H9 (cell line): ENCODE results near the gene TRMT6. TPM values are rescaled to one million over a fixed set of nuclear protein-coding genes. Genes with fewer than 3 reads are reported as not detected.

Source experiments
- DNase-seq: peaks from one replicate; pipeline ENCODE4 v3.0.0-alpha.2; 2017
- H2AFZ ChIP-seq: one replicate; pipeline ENCODE4 v1.6.1; 2013; ENCODE audit warnings: mild to moderate bottlenecking, low read length, control low read depth, moderate library complexity
- H2AK5ac ChIP-seq: 2 replicates; pipeline ENCODE4 v1.6.1; 2013; ENCODE audit warnings: low read length, control low read depth, mixed read lengths; ENCODE audit not compliant: insufficient read length
- H2BK120ac ChIP-seq: one replicate; pipeline ENCODE4 v1.6.1; 2013; ENCODE audit warnings: low read depth, mild to moderate bottlenecking, low read length, control low read depth, inconsistent platforms; ENCODE audit not compliant: poor library complexity, severe bottlenecking
- H2BK12ac ChIP-seq: 2 replicates; pipeline ENCODE4 v1.6.1; 2013; ENCODE audit warnings: low read length, control low read depth, mixed read lengths, low read depth; ENCODE audit not compliant: insufficient read length
- H2BK15ac ChIP-seq: 2 replicates; pipeline ENCODE4 v1.6.1; 2013; ENCODE audit warnings: low read depth, low read length, control low read depth
- H2BK20ac ChIP-seq: one replicate; pipeline ENCODE4 v1.6.1; 2013; ENCODE audit warnings: low read depth, mild to moderate bottlenecking, low read length, control low read depth, inconsistent platforms; ENCODE audit not compliant: poor library complexity, severe bottlenecking
- H2BK5ac ChIP-seq: 2 replicates; pipeline ENCODE4 v1.6.1; 2013; ENCODE audit warnings: low read length, control low read depth, mixed read lengths; ENCODE audit not compliant: insufficient read length
- H3K14ac ChIP-seq: 2 replicates; pipeline ENCODE4 v1.6.1; 2013; ENCODE audit warnings: low read length, control low read depth; ENCODE audit not compliant: insufficient read depth
- H3K18ac ChIP-seq: 2 replicates; pipeline ENCODE4 v1.6.1; 2013; ENCODE audit warnings: low read depth, mild to moderate bottlenecking, mixed read lengths, low read length, control low read depth; ENCODE audit not compliant: insufficient read length
- H3K23ac ChIP-seq: 2 replicates; pipeline ENCODE4 v1.6.1; 2013; ENCODE audit warnings: low read length, control low read depth, mixed read lengths, low read depth; ENCODE audit not compliant: insufficient read length
- H3K23me2 ChIP-seq: 2 replicates; pipeline ENCODE4 v1.6.1; 2013; ENCODE audit warnings: low read depth, mild to moderate bottlenecking, mixed read lengths, low read length, control low read depth; ENCODE audit not compliant: insufficient read length, poor library complexity, severe bottlenecking
- H3K27ac ChIP-seq: 2 replicates; pipeline ENCODE4 v1.5.1; 2013; ENCODE audit warnings: low read length, control low read depth, mixed read lengths, low read depth; ENCODE audit not compliant: insufficient read length
- H3K27me3 ChIP-seq: 2 replicates; pipeline ENCODE4 v1.6.1; 2013; ENCODE audit warnings: low read length, control low read depth, inconsistent platforms; ENCODE audit not compliant: insufficient read depth
- H3K4ac ChIP-seq: 2 replicates; pipeline ENCODE4 v1.6.1; 2013; ENCODE audit warnings: low read depth, mild to moderate bottlenecking, control low read depth, inconsistent platforms, low read length, moderate library complexity
- H3K4me1 ChIP-seq: 2 replicates; pipeline ENCODE4 v1.6.1; 2013; ENCODE audit warnings: low read length, control low read depth, inconsistent platforms; ENCODE audit not compliant: insufficient read depth
- H3K4me2 ChIP-seq: 2 replicates; pipeline ENCODE4 v1.6.1; 2013; ENCODE audit warnings: low read length, control low read depth, mixed read lengths; ENCODE audit not compliant: insufficient read length, insufficient read depth
- H3K56ac ChIP-seq: 2 replicates; pipeline ENCODE4 v1.6.1; 2013; ENCODE audit warnings: low read depth, mild to moderate bottlenecking, mixed read lengths, low read length, control low read depth; ENCODE audit not compliant: insufficient read length
- H3K79me1 ChIP-seq: 2 replicates; pipeline ENCODE4 v1.6.1; 2013; ENCODE audit warnings: low read depth, mild to moderate bottlenecking, moderate library complexity, low read length, control low read depth, inconsistent platforms; ENCODE audit not compliant: insufficient read depth, poor library complexity, severe bottlenecking
- H3K79me2 ChIP-seq: 2 replicates; pipeline ENCODE4 v1.6.1; 2013; ENCODE audit warnings: low read length, control low read depth, inconsistent platforms; ENCODE audit not compliant: insufficient read depth
- H3K9ac ChIP-seq: 2 replicates; pipeline ENCODE4 v1.6.1; 2013; ENCODE audit warnings: low read length, control low read depth, mixed read lengths; ENCODE audit not compliant: insufficient read length; ENCODE audit errors: extremely low read depth
- H3K9me3 ChIP-seq: one replicate; pipeline ENCODE4 v1.6.1; 2013; ENCODE audit warnings: low read depth, low read length, inconsistent platforms; ENCODE audit not compliant: control insufficient read depth
- H3T11ph ChIP-seq: one replicate; pipeline ENCODE4 v1.6.1; 2013; ENCODE audit warnings: mild to moderate bottlenecking, low read length, control low read depth, inconsistent platforms
- H4K20me1 ChIP-seq: one replicate; pipeline ENCODE4 v1.6.1; 2013; ENCODE audit not compliant: control insufficient read depth, insufficient read length, insufficient read depth
- H4K5ac ChIP-seq: 2 replicates; pipeline ENCODE4 v1.6.1; 2013; ENCODE audit warnings: low read depth, mild to moderate bottlenecking, mixed read lengths, low read length, control low read depth; ENCODE audit not compliant: insufficient read length
- H4K8ac ChIP-seq: replicated peaks from 2 replicates; pipeline ENCODE4 v1.6.1; 2013; ENCODE audit warnings: low read length, control low read depth, mixed read lengths, low read depth; ENCODE audit not compliant: insufficient read length
- H4K91ac ChIP-seq: 2 replicates; pipeline ENCODE4 v1.6.1; 2013; ENCODE audit warnings: low read depth, mild to moderate bottlenecking, moderate library complexity, mixed read lengths, low read length, control low read depth; ENCODE audit not compliant: insufficient read length
- H3K27ac Mint-ChIP-seq, 3 experiments: 2 replicates in 2 of 3; 3 replicates in 1 of 3; pipeline ENCODE4 v1.8.0; 2020 to 2021; ENCODE audit warnings: mixed read lengths in 3 of 3, mild to moderate bottlenecking in 1 of 3, moderate library complexity in 1 of 3
- H3K27me3 Mint-ChIP-seq: 2 replicates; pipeline ENCODE4 v1.8.0; 2021; ENCODE audit warnings: low read depth, mild to moderate bottlenecking, moderate library complexity, mixed read lengths
- H3K36me3 Mint-ChIP-seq, 3 experiments: 2 replicates in 2 of 3; 3 replicates in 1 of 3; pipeline ENCODE4 v1.8.0; 2020 to 2021; ENCODE audit warnings: low read depth in 3 of 3, mixed read lengths in 3 of 3; ENCODE audit not compliant: insufficient read depth in 1 of 3
- H3K4me1 Mint-ChIP-seq, 2 experiments: 2 replicates each; pipeline ENCODE4 v1.8.0; 2020; ENCODE audit warnings: mixed read lengths in 2 of 2
- H3K4me3 Mint-ChIP-seq, 2 experiments: 2 replicates in 1 of 2; 3 replicates in 1 of 2; pipeline ENCODE4 v1.8.0; 2020 to 2021; ENCODE audit warnings: mild to moderate bottlenecking in 2 of 2, mixed read lengths in 2 of 2, moderate library complexity in 1 of 2
- H3K9me3 Mint-ChIP-seq, 2 experiments: 2 replicates in 1 of 2; 3 replicates in 1 of 2; pipeline ENCODE4 v1.8.0; 2020; ENCODE audit warnings: mild to moderate bottlenecking in 2 of 2, mixed read lengths in 2 of 2, moderate library complexity in 1 of 2
- WGBS: extraction: QIAGEN DNeasy Blood & Tissue Kit; methylation state at CpG from one replicate; pipeline ENCODE4 v1.1.7; 2013; ENCODE audit warnings: missing lambda C conversion rate, low lambda C conversion rate, mixed read lengths; ENCODE audit not compliant: insufficient read length; ENCODE audit errors: extremely low coverage; 5-methylcytosine and 5-hydroxymethylcytosine counted together
- total RNA-seq: library from RNA; stranded (reverse); gene quantifications from 2 replicates; pipeline ENCODE4 v1.2.1, GENCODE V29; 2021
- TF ChIP-seq, protein P1 (sequence below): fragments of 200-600 bp; sonication (generic); conservative IDR thresholded peaks from 3 replicates; pipeline ENCODE4 v1.8.0; 2021; ENCODE audit warnings: antibody characterized with exemption, mild to moderate bottlenecking

The TRMT6 gene
- total RNA-seq, 1 experiment from 2014 or later, result 34.4 TPM

- no peak overlapping the region for H3K4me2 ChIP-seq
- no peak overlapping the region for H2BK5ac ChIP-seq
- no peak overlapping the region for H3K27ac ChIP-seq
- H3K9me3 Mint-ChIP-seq, result no peaks in the 10 kb centered on the region
- peaks cover 30 to 73% (median 58%) of the 10 kb centered on the region in 3 experiments for H3K36me3 Mint-ChIP-seq
- no peaks in the 10 kb centered on the region for H4K20me1 ChIP-seq
- no peak overlapping the region for H2BK12ac ChIP-seq
- no peaks in the 10 kb centered on the region for H3K4me1 ChIP-seq
- H4K8ac ChIP-seq, result no peak overlapping the region
- H3K23me2 ChIP-seq, result no peaks in the 10 kb centered on the region
- H3K14ac ChIP-seq, result no peak overlapping the region
- no peaks in the 10 kb centered on the region for H3K9me3 ChIP-seq
- H3K56ac ChIP-seq, result no peak overlapping the region
- H3K79me2 ChIP-seq, result no peaks in the 10 kb centered on the region
- peaks cover 9% of the 10 kb centered on the region; the same call in 1 of the 2 replicates for H3K27me3 ChIP-seq
- DNase-seq, result no peak
- no peak overlapping the region for H3K23ac ChIP-seq
- H2BK20ac ChIP-seq, result no peak overlapping the region
- no peak overlapping the region for H4K91ac ChIP-seq
- TF ChIP-seq, protein P1, sequence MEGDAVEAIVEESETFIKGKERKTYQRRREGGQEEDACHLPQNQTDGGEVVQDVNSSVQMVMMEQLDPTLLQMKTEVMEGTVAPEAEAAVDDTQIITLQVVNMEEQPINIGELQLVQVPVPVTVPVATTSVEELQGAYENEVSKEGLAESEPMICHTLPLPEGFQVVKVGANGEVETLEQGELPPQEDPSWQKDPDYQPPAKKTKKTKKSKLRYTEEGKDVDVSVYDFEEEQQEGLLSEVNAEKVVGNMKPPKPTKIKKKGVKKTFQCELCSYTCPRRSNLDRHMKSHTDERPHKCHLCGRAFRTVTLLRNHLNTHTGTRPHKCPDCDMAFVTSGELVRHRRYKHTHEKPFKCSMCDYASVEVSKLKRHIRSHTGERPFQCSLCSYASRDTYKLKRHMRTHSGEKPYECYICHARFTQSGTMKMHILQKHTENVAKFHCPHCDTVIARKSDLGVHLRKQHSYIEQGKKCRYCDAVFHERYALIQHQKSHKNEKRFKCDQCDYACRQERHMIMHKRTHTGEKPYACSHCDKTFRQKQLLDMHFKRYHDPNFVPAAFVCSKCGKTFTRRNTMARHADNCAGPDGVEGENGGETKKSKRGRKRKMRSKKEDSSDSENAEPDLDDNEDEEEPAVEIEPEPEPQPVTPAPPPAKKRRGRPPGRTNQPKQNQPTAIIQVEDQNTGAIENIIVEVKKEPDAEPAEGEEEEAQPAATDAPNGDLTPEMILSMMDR, result no peak
- H3K27ac Mint-ChIP-seq, result no peak overlapping the region
- no peak overlapping the region for H2BK15ac ChIP-seq
- no peak overlapping the region for H2AK5ac ChIP-seq
- no peak overlapping the region for H2AFZ ChIP-seq
- H3K79me1 ChIP-seq, result no peaks in the 10 kb centered on the region
- H3K9ac ChIP-seq, result no peak overlapping the region
- no peak overlapping the region for H3T11ph ChIP-seq
- no peak overlapping the region for H4K5ac ChIP-seq
- WGBS, result no CpG with 5 or more reads among the region's 4 CpGs
- H3K18ac ChIP-seq, result no peak overlapping the region
- H2BK120ac ChIP-seq, result no peak overlapping the region
- H3K4me3 Mint-ChIP-seq, result no peak overlapping the region
- peaks cover 19 to 22% of the 10 kb centered on the region in 2 experiments for H3K4me1 Mint-ChIP-seq
- H3K27me3 Mint-ChIP-seq, result peaks cover 44% of the 10 kb centered on the region
- no peak overlapping the region for H3K4ac ChIP-seq
These were observed 23.6 kb upstream of the TRMT6 start for GRCh38 chr20:5973971-5974370.
